ENCODE data around the gene C2orf92.

C2orf92 gene

DNA sequence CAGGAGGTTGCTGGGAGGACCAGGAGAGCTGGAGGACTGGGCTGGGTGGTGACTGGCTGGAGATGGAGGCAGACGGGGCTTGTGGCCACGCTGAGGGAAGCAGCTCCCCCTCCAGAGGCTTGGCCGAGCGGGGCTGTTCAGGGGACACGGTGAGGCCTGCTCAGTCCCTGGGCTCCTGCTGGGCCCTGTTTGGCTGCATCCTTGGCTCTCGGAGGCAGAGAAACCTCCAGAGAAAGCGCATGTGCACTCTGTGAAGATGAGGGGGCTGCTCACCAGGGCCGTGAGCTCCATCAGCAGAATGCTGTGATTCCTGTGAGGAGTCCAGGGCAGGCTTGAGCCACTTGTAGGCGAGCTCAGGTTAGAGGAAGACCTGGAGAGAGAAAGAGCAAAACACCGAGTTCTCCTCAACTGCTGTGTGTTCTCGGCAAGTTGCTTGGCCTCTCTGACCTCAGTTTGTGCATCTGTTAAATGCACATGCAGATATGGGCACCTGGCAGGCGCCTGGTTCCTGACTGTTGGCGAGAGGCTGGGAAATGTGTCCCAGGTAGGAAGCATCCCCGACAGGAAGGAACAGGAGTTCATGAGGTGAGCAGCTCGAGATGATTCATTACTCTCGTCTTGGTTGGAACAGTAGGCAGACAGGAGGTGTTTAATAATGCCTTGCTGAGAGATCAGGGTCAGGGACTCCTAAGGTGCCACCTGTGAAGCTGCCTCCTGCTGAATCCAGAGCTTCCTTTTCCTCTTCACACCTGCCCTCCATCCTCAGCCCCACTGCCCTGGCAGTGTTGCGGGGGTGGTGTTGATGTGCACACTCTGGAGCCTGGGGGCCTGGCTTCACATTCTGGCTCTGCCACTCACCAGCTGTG is 44.8 kb downstream of the C2orf92 start:
- Histone ChIP-seq H3K4me3 (ENCODE audit: low read depth in 1 of 2, low read length in 1 of 2) (no peak overlapping the region), H3K4me1 (ENCODE audit: control insufficient read depth in 1 of 2, insufficient read depth in 1 of 2, low read depth in 1 of 2, low read length in 1 of 2) (peaks cover 14 to 17% of the 10 kb centered on the region in 2 experiments), H3K36me3 (no peaks in the 10 kb centered on the region), H3K9me3 (no peaks in the 10 kb centered on the region), H3K27me3 (no peaks in the 10 kb centered on the region), H3K27ac (no peak overlapping the region)
- TF ChIP-seq CTCF (IDR thresholded peaks at IDR 0.05), result no peak

DNA sequence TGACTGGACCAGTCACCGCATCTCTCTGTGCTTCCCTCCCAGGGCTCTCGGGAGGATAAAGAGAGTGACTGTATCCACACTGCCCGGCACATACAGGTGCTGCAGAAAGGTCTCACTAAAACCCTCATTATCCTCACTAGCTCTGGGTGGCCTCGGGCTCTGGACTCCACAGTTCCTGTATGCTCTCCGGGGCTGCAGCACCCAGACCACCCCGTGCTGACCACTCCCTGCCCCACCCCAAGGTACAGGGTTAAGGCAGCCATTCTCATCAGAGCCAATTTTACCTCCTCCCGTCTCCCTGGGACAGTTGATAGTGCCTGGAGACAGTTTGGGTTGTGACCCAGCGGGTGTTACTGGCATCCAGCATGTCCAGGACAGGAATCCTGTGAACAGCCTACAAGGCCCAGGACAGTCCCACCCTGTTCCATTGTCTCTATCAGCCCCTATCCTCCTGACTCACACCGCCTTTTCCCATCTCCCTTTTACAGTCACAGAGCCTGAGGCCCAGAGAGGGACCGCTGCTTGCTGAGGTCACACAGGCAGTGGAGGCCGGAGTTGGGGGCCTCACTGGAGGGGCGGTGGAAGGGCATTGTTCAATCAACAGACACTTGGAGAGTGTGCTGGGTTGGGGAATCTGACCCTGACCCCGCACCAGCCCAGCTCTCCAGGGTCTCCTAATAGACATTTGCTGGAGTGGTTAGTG is 45.6 kb downstream of the C2orf92 start:
- no peaks in the 10 kb centered on the region for H3K9me3 ChIP-seq
- no peaks in the 10 kb centered on the region for H3K27me3 ChIP-seq
- no peaks in the 10 kb centered on the region for H3K36me3 ChIP-seq
- no peak overlapping the region for H3K27ac ChIP-seq
- H3K4me3 ChIP-seq (ENCODE audit: low read depth in 1 of 2, low read length in 1 of 2), result no peak overlapping the region
- no peak for TF ChIP-seq CTCF (IDR thresholded peaks at IDR 0.05)
- peaks cover 19 to 22% of the 10 kb centered on the region in 2 experiments for H3K4me1 ChIP-seq (ENCODE audit: control insufficient read depth in 1 of 2, insufficient read depth in 1 of 2, low read depth in 1 of 2, low read length in 1 of 2)

DNA sequence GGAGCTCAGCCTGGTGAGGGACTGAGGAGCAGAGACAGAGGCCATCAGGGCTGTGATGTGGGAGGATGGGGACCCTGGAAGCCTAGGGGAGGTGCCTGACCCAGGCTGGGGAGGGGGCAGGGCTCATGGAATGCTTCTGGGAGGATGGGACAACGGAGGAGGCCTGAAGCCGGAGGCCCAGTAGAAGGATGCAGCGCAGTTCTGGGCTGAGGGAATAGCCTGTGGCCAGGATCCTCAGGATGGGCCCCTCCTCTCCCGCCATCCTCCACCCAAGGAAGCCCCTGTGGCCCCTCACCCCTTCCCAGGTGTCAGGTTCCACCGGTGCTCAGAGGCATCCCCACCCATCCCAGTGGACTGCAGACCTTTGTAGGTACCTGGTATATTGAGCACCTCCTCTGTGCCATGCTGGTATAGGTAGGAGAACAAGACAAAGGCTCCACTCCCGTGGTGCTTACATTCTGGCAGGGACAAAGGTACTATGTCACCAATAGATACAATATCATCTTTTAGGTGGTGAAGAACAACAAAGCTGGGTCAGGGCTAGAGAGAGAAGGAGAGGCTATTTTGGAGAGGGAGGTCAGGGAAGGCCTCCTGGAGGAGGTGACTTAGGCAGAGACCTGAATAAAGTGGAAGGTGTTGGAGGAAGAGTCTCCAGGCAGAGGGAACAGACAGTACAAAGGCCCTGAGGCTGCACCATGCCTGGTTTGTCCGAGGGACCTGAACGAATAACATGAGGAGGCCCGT is 46.6 kb downstream of the C2orf92 start:
- no peaks in the 10 kb centered on the region for H3K36me3 ChIP-seq
- H3K9me3 ChIP-seq, result no peaks in the 10 kb centered on the region
- no peaks in the 10 kb centered on the region for H3K27me3 ChIP-seq
- H3K27ac ChIP-seq, result no peak overlapping the region
- peaks cover 19 to 22% of the 10 kb centered on the region in 2 experiments for H3K4me1 ChIP-seq (ENCODE audit: control insufficient read depth in 1 of 2, insufficient read depth in 1 of 2, low read depth in 1 of 2, low read length in 1 of 2)
- H3K4me3 ChIP-seq (ENCODE audit: low read depth in 1 of 2, low read length in 1 of 2), result no peak overlapping the region
- TF ChIP-seq CTCF (IDR thresholded peaks at IDR 0.05), result no peak

DNA sequence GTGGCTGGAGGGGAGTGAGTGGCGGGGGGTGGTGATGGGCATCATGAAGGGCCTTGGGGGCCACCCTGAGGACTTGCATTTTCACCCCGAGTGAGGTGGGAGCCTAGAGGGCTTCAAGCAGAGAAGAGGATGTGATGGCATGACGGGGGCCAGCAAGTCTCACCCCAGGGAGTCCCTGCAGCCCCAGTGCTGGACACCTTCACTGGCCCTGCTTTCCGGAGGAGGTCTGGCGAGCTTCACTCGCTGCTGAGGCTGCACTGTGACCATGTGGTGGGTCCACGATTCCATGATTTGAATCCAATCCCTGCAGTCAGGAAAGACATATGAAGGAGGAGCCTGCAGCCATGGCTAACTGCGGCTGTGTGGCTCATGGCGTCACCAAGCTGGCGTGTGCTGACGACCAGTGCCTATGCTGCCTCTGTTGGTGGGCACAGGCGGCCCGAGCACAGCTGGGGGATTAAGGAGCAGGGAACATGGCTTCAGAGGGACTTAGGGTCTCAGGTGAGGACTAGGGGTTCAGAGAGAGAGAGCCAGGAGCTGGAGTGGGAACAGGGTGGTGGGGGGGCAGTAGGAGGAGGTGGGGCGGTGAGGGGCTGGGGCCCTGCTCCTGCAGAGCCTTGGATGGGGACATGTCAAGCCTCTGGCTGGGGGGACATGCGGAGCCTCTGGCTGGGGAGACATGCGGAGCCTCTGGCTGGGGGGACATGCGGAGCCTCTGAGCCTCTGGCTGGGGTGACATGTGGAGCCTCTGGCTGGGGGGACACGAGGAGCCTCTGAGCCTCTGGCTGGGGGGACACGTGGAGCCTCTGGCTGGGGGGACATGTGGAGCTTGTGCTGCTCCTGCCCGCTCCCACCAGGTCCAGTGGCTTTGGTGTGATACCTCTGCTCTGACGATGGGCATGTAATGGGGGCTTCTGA is 47.4 kb downstream of the C2orf92 start:
- peaks cover 19 to 22% of the 10 kb centered on the region in 2 experiments for H3K4me1 ChIP-seq (ENCODE audit: control insufficient read depth in 1 of 2, insufficient read depth in 1 of 2, low read depth in 1 of 2, low read length in 1 of 2)
- no peak overlapping the region for H3K4me3 ChIP-seq (ENCODE audit: low read depth in 1 of 2, low read length in 1 of 2)
- H3K36me3 ChIP-seq, result no peaks in the 10 kb centered on the region
- H3K27ac ChIP-seq, result no peak overlapping the region
- H3K27me3 ChIP-seq, result no peaks in the 10 kb centered on the region
- no peaks in the 10 kb centered on the region for H3K9me3 ChIP-seq
- no peak for TF ChIP-seq CTCF (IDR thresholded peaks at IDR 0.05)

DNA sequence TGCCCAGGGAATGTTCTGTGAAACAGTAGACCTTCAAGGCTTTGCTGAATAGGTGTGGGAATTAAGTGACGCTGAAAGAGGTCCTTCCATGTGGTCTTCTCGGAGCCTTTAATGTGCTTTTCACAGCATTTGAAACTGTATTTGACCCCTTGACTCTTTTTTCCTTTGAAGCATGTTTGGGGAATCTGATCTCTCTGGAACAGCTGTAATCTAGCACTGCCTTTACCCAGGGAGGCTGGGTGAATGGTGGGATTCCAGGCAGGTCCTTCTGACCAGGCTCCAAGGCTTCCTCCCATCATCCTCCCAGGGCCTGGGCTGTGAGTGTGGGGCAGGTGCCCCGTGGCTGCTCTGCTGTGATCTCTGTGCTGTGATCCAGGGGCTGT is 48.1 kb downstream of the C2orf92 start:
- H3K27ac ChIP-seq, result no peak overlapping the region
- H3K27me3 ChIP-seq, result no peaks in the 10 kb centered on the region
- no peak overlapping the region for H3K4me3 ChIP-seq (ENCODE audit: low read depth in 1 of 2, low read length in 1 of 2)
- no peak for TF ChIP-seq CTCF (IDR thresholded peaks at IDR 0.05)
- H3K4me1 ChIP-seq (ENCODE audit: control insufficient read depth in 1 of 2, insufficient read depth in 1 of 2, low read depth in 1 of 2, low read length in 1 of 2), result peaks cover 19 to 22% of the 10 kb centered on the region in 2 experiments
- H3K9me3 ChIP-seq, result no peaks in the 10 kb centered on the region
- H3K36me3 ChIP-seq, result no peaks in the 10 kb centered on the region
